Vagina (tissue), 2 donors: Measurements from ENCODE around the gene MAB21L4. TPM values are rescaled to one million over a fixed set of nuclear protein-coding genes. Genes with fewer than 3 reads are reported as not detected.

Experiments
- DNase-seq, 2 donors: peaks; one replicate each; pipeline ENCODE4 v3.0.0-alpha.2; 2017; ENCODE audit errors: extremely low spot score in 2 of 2
- H3K27ac ChIP-seq: fragments of 200-600 bp; sonication (generic); one replicate; pipeline ENCODE4 v1.5.1; 2019
- H3K27me3 ChIP-seq: fragments of 200-600 bp; sonication (generic); one replicate; pipeline ENCODE4 v1.5.1; 2019
- H3K36me3 ChIP-seq, 2 donors: fragments of 200-600 bp; sonication (generic); one replicate each; pipeline ENCODE4 v1.5.1; 2017 to 2019
- H3K4me1 ChIP-seq: fragments of 200-600 bp; sonication (generic); one replicate; pipeline ENCODE4 v1.5.1; 2019
- H3K4me3 ChIP-seq, 2 donors: fragments of 200-600 bp; sonication (generic); 1 replicate in 1 of 2; 2 replicates in 1 of 2; pipeline ENCODE4 v1.5.1; 2016 to 2019
- H3K9me3 ChIP-seq: fragments of 200-600 bp; sonication (generic); one replicate; pipeline ENCODE4 v1.5.1; 2019
- CTCF ChIP-seq, 3 experiments: fragments of 450-650 bp in 2 of 3; fragments of 200-600 bp in 1 of 3; sonication (generic) in 1 of 3; IDR thresholded peaks; one replicate each; pipeline ENCODE4 v1.5.1; 2017 to 2019; ENCODE audit warnings: antibody characterized with exemption in 3 of 3, mild to moderate bottlenecking in 2 of 3, moderate library complexity in 2 of 3
- POLR2A ChIP-seq, 2 donors: fragments of 450-650 bp; IDR thresholded peaks; one replicate each; pipeline ENCODE4 v1.6.1; 2017; ENCODE audit warnings: antibody characterized with exemption in 2 of 2, mild to moderate bottlenecking in 2 of 2, moderate library complexity in 2 of 2
- POLR2AphosphoS5 ChIP-seq, 2 donors: sonication (generic); formaldehyde crosslinking; IDR thresholded peaks; one replicate each; pipeline ENCODE4 v1.9.0; 2017; ENCODE audit warnings: antibody characterized with exemption in 2 of 2, mild to moderate bottlenecking in 2 of 2, low read depth in 1 of 2; ENCODE audit not compliant: insufficient read depth in 1 of 2
- intact Hi-C: fragments of 100-400 bp; cut with DNase I; formaldehyde crosslinking; loops from one replicate; pipeline ENCODE4 v1.15.1; 2023
- total RNA-seq: library from RNA; depleted of rRNA; stranded (reverse); fragments of >200 nt; gene quantifications from one replicate; pipeline ENCODE4 v1.2.3, GENCODE V29; 2016

MAB21L4 gene
- total RNA-seq, 1 donor from 2014 or later, result 21.1 TPM

- H3K36me3 ChIP-seq, result no peaks in the 10 kb centered on the region
- H3K4me1 ChIP-seq, result no peaks in the 10 kb centered on the region
- H3K27ac ChIP-seq, result no peak overlapping the region
- H3K4me3 ChIP-seq, result no peak overlapping the region
- H3K27me3 ChIP-seq, result no peaks in the 10 kb centered on the region
- no peak for DNase-seq
- TF ChIP-seq POLR2A (IDR thresholded peaks at IDR 0.05), result no peak
- TF ChIP-seq POLR2AphosphoS5 (IDR thresholded peaks at IDR 0.05; ENCODE audit: insufficient read depth in 1 of 2, low read depth in 1 of 2), result no peak
- no peak for TF ChIP-seq CTCF (IDR thresholded peaks at IDR 0.05)
- intact Hi-C loops, result no loop called here
- H3K9me3 ChIP-seq, result no peaks in the 10 kb centered on the region
Measured at GRCh38 chr2:240878341-240878936, 17.5 kb downstream of the MAB21L4 start.

- TF ChIP-seq CTCF (IDR thresholded peaks at IDR 0.05) (no peak), POLR2A (IDR thresholded peaks at IDR 0.05) (no peak), POLR2AphosphoS5 (IDR thresholded peaks at IDR 0.05; ENCODE audit: insufficient read depth in 1 of 2, low read depth in 1 of 2) (no peak)
- H3K27me3 ChIP-seq, result no peaks in the 10 kb centered on the region
- intact Hi-C loops, result no loop called here
- H3K4me1 ChIP-seq, result no peaks in the 10 kb centered on the region
- H3K27ac ChIP-seq, result no peak overlapping the region
- no peak overlapping the region for H3K4me3 ChIP-seq
- H3K9me3 ChIP-seq, result no peaks in the 10 kb centered on the region
- H3K36me3 ChIP-seq, result no peaks in the 10 kb centered on the region
- no peak for DNase-seq
Measured at GRCh38 chr2:240877460-240878340, 18.3 kb downstream of the MAB21L4 start.

GRCh38 chr2:240876475-240877251 is 19.3 kb downstream of the MAB21L4 start:
- intact Hi-C loops, result no loop called here
- Histone ChIP-seq H3K4me1 (no peaks in the 10 kb centered on the region), H3K4me3 (no peak overlapping the region), H3K36me3 (no peaks in the 10 kb centered on the region), H3K27ac (no peak overlapping the region), H3K9me3 (no peaks in the 10 kb centered on the region), H3K27me3 (no peaks in the 10 kb centered on the region)
- DNase-seq, result no peak
- no peak for TF ChIP-seq CTCF (IDR thresholded peaks at IDR 0.05)
- TF ChIP-seq POLR2AphosphoS5 (IDR thresholded peaks at IDR 0.05; ENCODE audit: insufficient read depth in 1 of 2, low read depth in 1 of 2), result no peak

- Histone ChIP-seq H3K27ac (no peak overlapping the region), H3K36me3 (no peaks in the 10 kb centered on the region), H3K9me3 (no peaks in the 10 kb centered on the region), H3K4me3 (no peak overlapping the region), H3K4me1 (no peaks in the 10 kb centered on the region), H3K27me3 (no peaks in the 10 kb centered on the region)
- TF ChIP-seq POLR2AphosphoS5 (IDR thresholded peaks at IDR 0.05; ENCODE audit: insufficient read depth in 1 of 2, low read depth in 1 of 2) (no peak), CTCF (IDR thresholded peaks at IDR 0.05) (no peak), POLR2A (IDR thresholded peaks at IDR 0.05) (no peak)
- no peak for DNase-seq
- intact Hi-C loops, result no loop called here
Measured at GRCh38 chr2:240876035-240876474, 19.9 kb downstream of the MAB21L4 start.
